Stimulated activated CD8-positive, alpha-beta memory T cell treated with anti-CD3 and anti-CD28 coated beads, Interleukin-12 subunit alpha, Interleukin-12 subunit beta, amount 100 ng/mL, for 4 hours (primary cell): ENCODE measurements around the gene PEX5L.
"Not testable (repeated sequence)": the region's sequence is repeated elsewhere in the genome, so short reads cannot be mapped to it uniquely, and the experiment has no call there.

Experiments
- DNase-seq: peaks from one replicate; pipeline ENCODE4 v3.0.0-alpha.2; 2020; ENCODE audit warnings: low read depth

Gene PEX5L

GRCh38 chr3:180008318-180008717 lies 28.4 kb downstream of the PEX5L start:
- DNase-seq, result not testable (repeated sequence)

- no peak for DNase-seq
Measured at GRCh38 chr3:180004542-180004941, 32.2 kb downstream of the PEX5L start.

- no peak for DNase-seq
Measured at GRCh38 chr3:180002006-180002405, 34.7 kb downstream of the PEX5L start.

- DNase-seq, result no peak
Measured at GRCh38 chr3:180000500-180000899, 36.2 kb downstream of the PEX5L start.

- DNase-seq, result no peak
Measured at GRCh38 chr3:179995406-179995805, 41.3 kb downstream of the PEX5L start.

- no peak for DNase-seq
Measured at GRCh38 chr3:179991883-179992282, 44.9 kb downstream of the PEX5L start.

GRCh38 chr3:179991104-179991503 lies 45.6 kb downstream of the PEX5L start:
- DNase-seq, result no peak

GRCh38 chr3:179981646-179982045 lies 55.1 kb downstream of the PEX5L start:
- DNase-seq, result no peak

GRCh38 chr3:179977356-179977755 lies 59.4 kb downstream of the PEX5L start:
- DNase-seq, result no peak

- DNase-seq, result no peak
Measured at GRCh38 chr3:179973931-179974361, 62.8 kb downstream of the PEX5L start.

- DNase-seq, result no peak
Measured at GRCh38 chr3:179972881-179973423, 63.8 kb downstream of the PEX5L start.

GRCh38 chr3:179971280-179971679 lies 65.5 kb downstream of the PEX5L start:
- DNase-seq, result no peak

GRCh38 chr3:179970746-179971145 lies 66.0 kb downstream of the PEX5L start:
- DNase-seq, result no peak

- DNase-seq, result no peak
Measured at GRCh38 chr3:179969525-179969924, 67.2 kb downstream of the PEX5L start.

- DNase-seq, result no peak
Measured at GRCh38 chr3:179967622-179968021, 69.1 kb downstream of the PEX5L start.

GRCh38 chr3:179964890-179965289 lies 71.8 kb downstream of the PEX5L start:
- no peak for DNase-seq

- DNase-seq, result no peak
Measured at GRCh38 chr3:179962629-179963387, 73.9 kb downstream of the PEX5L start.

GRCh38 chr3:179961703-179962078 lies 75.0 kb downstream of the PEX5L start:
- DNase-seq, result no peak

- no peak for DNase-seq
Measured at GRCh38 chr3:179961071-179961702, 75.5 kb downstream of the PEX5L start.

GRCh38 chr3:179958759-179959158 lies 78.0 kb downstream of the PEX5L start:
- DNase-seq, result no peak

GRCh38 chr3:179958143-179958542 lies 78.6 kb downstream of the PEX5L start:
- no peak for DNase-seq

GRCh38 chr3:179957264-179957845 lies 79.4 kb downstream of the PEX5L start:
- DNase-seq, result no peak

GRCh38 chr3:179956416-179956830 lies 80.3 kb downstream of the PEX5L start:
- DNase-seq, result no peak
